ENCODE results near the gene BSND. TPM values are rescaled to one million over a fixed set of nuclear protein-coding genes. Genes with fewer than 3 reads are reported as not detected.

BSND gene
- polyA plus RNA-seq, 1 donor (not counting 4 experiments of a cell fraction or from before 2014, with no cell fraction given), result not detected

DNA sequence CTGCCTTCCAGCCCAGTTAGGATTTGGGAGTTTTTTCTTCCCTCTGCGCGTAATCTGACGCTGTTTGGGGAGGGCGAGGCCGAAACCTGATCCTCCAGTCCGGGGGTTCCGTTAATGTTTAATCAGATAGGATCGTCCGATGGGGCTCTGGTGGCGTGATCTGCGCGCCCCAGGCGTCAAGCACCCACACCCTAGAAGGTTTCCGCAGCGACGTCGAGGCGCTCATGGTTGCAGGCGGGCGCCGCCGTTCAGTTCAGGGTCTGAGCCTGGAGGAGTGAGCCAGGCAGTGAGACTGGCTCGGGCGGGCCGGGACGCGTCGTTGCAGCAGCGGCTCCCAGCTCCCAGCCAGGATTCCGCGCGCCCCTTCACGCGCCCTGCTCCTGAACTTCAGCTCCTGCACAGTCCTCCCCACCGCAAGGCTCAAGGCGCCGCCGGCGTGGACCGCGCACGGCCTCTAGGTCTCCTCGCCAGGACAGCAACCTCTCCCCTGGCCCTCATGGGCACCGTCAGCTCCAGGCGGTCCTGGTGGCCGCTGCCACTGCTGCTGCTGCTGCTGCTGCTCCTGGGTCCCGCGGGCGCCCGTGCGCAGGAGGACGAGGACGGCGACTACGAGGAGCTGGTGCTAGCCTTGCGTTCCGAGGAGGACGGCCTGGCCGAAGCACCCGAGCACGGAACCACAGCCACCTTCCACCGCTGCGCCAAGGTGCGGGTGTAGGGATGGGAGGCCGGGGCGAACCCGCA lies 40.8 kb downstream of the BSND start, which contains the start of gene PCSK9:
Gene PCSK9 (plus strand): TSS at position 207 of the 741 bp plus-strand sequence. CDS start 290 bp downstream, at position 497.
- H3K9me3 ChIP-seq (ENCODE audit: control insufficient read depth, low read depth, low read length), result no peaks in the 10 kb centered on the region
- peak; percentile 92 for FAIRE-seq
- peaks cover 34% of the 10 kb centered on the region for H4K20me1 ChIP-seq (ENCODE audit: control insufficient read depth, extremely low read depth, insufficient read depth, low read length)
- dilution Hi-C loops (cut with MboI; ENCODE audit: extremely low pct_ligation_motif_present, low sequenced_read_pairs), result no loop called here
- peak within 1 kb of the TSS; percentile 67 for H3K4me2 ChIP-seq (ENCODE audit: control insufficient read depth, extremely low read depth, insufficient read depth, low read depth, low read length)
- H3K9me1 ChIP-seq (ENCODE audit: control insufficient read depth, extremely low read depth, insufficient read depth, low read length), result no peaks in the 10 kb centered on the region
- peaks cover 7% of the 10 kb centered on the region in 2 experiments for H3K36me3 ChIP-seq (ENCODE audit: control insufficient read depth in 2 of 2, extremely low read depth in 1 of 2, insufficient read depth in 2 of 2, low read length in 2 of 2)
- H3K4me1 ChIP-seq (ENCODE audit: control insufficient read depth, extremely low read depth, insufficient read depth, low read length), result peaks cover 43% of the 10 kb centered on the region
- H3K27ac ChIP-seq (ENCODE audit: control insufficient read depth, insufficient read depth, low read length), result peak within 1 kb of the TSS; percentile 77
- peak; percentile 73 for DNase-seq (ENCODE audit: low read depth, low spot score)
- peak within 1 kb of the TSS; percentile 46 for H2AFZ ChIP-seq (ENCODE audit: control insufficient read depth, low read length)
- no peaks in the 10 kb centered on the region for H3K27me3 ChIP-seq (ENCODE audit: control insufficient read depth, extremely low read depth, insufficient read depth, low read length)
- peaks cover 57% of the 10 kb centered on the region for H3K79me2 ChIP-seq (ENCODE audit: control insufficient read depth, insufficient read depth, low read length)
- peak within 1 kb of the TSS; percentile 81 for H3K9ac ChIP-seq (ENCODE audit: control insufficient read depth, extremely low read depth, insufficient read depth, low read length)
- TF ChIP-seq, protein P1, sequence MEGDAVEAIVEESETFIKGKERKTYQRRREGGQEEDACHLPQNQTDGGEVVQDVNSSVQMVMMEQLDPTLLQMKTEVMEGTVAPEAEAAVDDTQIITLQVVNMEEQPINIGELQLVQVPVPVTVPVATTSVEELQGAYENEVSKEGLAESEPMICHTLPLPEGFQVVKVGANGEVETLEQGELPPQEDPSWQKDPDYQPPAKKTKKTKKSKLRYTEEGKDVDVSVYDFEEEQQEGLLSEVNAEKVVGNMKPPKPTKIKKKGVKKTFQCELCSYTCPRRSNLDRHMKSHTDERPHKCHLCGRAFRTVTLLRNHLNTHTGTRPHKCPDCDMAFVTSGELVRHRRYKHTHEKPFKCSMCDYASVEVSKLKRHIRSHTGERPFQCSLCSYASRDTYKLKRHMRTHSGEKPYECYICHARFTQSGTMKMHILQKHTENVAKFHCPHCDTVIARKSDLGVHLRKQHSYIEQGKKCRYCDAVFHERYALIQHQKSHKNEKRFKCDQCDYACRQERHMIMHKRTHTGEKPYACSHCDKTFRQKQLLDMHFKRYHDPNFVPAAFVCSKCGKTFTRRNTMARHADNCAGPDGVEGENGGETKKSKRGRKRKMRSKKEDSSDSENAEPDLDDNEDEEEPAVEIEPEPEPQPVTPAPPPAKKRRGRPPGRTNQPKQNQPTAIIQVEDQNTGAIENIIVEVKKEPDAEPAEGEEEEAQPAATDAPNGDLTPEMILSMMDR (optimal IDR thresholded peaks at IDR 0.05 in 1 of 3, IDR thresholded peaks at IDR 0.05 in 1 of 3, conservative IDR thresholded peaks at IDR 0.05 in 1 of 3; ENCODE audit: extremely low read depth in 1 of 3, insufficient read depth in 2 of 3, low read length in 3 of 3), result no peak
- TF ChIP-seq EZH2 (IDR thresholded peaks at IDR 0.05; ENCODE audit: low read length), result no peak
- H3K4me3 ChIP-seq (ENCODE audit: control insufficient read depth in 2 of 3, extremely low read depth in 1 of 3, insufficient read depth in 2 of 3, low read depth in 1 of 3, low read length in 3 of 3), result peak within 1 kb of the TSS; percentile 79 to 84 (median 81)

DNA sequence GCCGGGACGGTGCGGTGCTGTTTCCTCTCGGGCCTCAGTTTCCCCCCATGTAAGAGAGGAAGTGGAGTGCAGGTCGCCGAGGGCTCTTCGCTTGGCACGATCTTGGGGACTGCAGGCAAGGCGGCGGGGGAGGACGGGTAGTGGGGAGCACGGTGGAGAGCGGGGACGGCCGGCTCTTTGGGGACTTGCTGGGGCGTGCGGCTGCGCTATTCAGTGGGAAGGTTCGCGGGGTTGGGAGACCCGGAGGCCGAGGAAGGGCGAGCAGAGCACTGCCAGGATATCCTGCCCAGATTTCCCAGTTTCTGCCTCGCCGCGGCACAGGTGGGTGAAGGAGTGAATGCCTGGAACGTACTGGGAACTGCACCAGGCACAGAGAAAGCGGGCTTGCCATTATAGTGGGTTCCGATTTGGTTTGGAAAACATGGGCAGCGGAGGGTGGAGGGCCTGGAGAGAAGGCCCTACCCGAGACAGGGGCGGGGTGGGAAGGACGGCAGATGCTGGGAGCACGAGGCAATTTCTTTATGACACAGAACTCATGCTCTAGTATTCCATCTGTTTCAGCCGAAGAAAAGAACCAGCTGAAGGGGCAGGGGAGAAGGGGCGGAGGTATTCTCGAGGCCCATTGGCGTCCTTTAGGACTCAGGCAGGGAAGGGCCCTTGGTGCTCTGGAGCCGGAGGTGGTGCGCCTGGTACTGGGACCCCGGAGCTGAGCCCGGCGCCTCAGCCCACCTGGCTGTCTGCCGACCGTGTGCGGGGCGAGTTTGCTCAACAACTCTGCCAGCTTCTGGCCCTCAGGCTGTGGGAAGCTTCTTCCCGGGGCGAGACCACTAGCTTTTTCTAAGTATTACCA lies 41.6 kb downstream of the BSND start:
- peak overlapping the region; percentile 77 for H3K27ac ChIP-seq (ENCODE audit: control insufficient read depth, insufficient read depth, low read length)
- H3K9ac ChIP-seq (ENCODE audit: control insufficient read depth, extremely low read depth, insufficient read depth, low read length), result peak overlapping the region; percentile 81
- H3K9me3 ChIP-seq (ENCODE audit: control insufficient read depth, low read depth, low read length), result no peaks in the 10 kb centered on the region
- dilution Hi-C loops (cut with MboI; ENCODE audit: extremely low pct_ligation_motif_present, low sequenced_read_pairs), result no loop called here
- peak overlapping the region; percentile 8 for H2AFZ ChIP-seq (ENCODE audit: control insufficient read depth, low read length)
- H3K36me3 ChIP-seq (ENCODE audit: control insufficient read depth in 2 of 2, extremely low read depth in 1 of 2, insufficient read depth in 2 of 2, low read length in 2 of 2), result peaks cover 11 to 14% of the 10 kb centered on the region in 2 experiments
- H3K79me2 ChIP-seq (ENCODE audit: control insufficient read depth, insufficient read depth, low read length), result peaks cover 64% of the 10 kb centered on the region
- peaks cover 39% of the 10 kb centered on the region for H4K20me1 ChIP-seq (ENCODE audit: control insufficient read depth, extremely low read depth, insufficient read depth, low read length)
- DNase-seq (ENCODE audit: low read depth, low spot score), result no peak
- no peaks in the 10 kb centered on the region for H3K27me3 ChIP-seq (ENCODE audit: control insufficient read depth, extremely low read depth, insufficient read depth, low read length)
- H3K4me3 ChIP-seq (ENCODE audit: control insufficient read depth in 2 of 3, extremely low read depth in 1 of 3, insufficient read depth in 2 of 3, low read depth in 1 of 3, low read length in 3 of 3), result peak overlapping the region; percentile 79 to 84 (median 81)
- H3K4me2 ChIP-seq (ENCODE audit: control insufficient read depth, extremely low read depth, insufficient read depth, low read depth, low read length), result peak overlapping the region; percentile 67
- no peak for FAIRE-seq
- TF ChIP-seq, protein P1 (optimal IDR thresholded peaks at IDR 0.05 in 1 of 3, IDR thresholded peaks at IDR 0.05 in 1 of 3, conservative IDR thresholded peaks at IDR 0.05 in 1 of 3; ENCODE audit: extremely low read depth in 1 of 3, insufficient read depth in 2 of 3, low read length in 3 of 3), result no peak
- TF ChIP-seq EZH2 (IDR thresholded peaks at IDR 0.05; ENCODE audit: low read length), result no peak
- peaks cover 43% of the 10 kb centered on the region for H3K4me1 ChIP-seq (ENCODE audit: control insufficient read depth, extremely low read depth, insufficient read depth, low read length)
- H3K9me1 ChIP-seq (ENCODE audit: control insufficient read depth, extremely low read depth, insufficient read depth, low read length), result no peaks in the 10 kb centered on the region
